Measurements from ENCODE around the gene EXOC6B.

EXOC6B gene

DNA sequence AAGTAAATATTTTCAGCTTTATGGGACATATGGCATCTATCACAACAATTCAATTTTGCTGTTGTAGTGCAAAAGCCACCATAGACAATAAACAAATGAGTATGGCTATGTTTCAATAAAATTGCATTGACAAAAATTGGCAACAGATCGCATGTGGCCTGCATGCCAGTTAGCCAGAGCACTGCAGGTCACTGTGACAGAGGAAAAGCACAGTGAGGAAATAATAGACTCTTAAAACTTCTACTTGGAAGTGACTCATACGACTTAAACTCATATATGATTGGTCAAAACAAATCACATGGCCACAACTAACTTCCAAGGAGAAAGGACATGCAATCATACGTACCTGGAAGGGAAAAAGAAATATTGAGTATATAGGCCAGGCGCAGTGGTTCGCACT, 44.4 kb downstream of the EXOC6B start:
- H3K27me3 Mint-ChIP-seq (ENCODE audit: low read depth): no peaks in the 10 kb centered on the region
- H3K36me3 Mint-ChIP-seq (ENCODE audit: low read depth): peaks cover 39% of the 10 kb centered on the region
- TF ChIP-seq, protein P1, sequence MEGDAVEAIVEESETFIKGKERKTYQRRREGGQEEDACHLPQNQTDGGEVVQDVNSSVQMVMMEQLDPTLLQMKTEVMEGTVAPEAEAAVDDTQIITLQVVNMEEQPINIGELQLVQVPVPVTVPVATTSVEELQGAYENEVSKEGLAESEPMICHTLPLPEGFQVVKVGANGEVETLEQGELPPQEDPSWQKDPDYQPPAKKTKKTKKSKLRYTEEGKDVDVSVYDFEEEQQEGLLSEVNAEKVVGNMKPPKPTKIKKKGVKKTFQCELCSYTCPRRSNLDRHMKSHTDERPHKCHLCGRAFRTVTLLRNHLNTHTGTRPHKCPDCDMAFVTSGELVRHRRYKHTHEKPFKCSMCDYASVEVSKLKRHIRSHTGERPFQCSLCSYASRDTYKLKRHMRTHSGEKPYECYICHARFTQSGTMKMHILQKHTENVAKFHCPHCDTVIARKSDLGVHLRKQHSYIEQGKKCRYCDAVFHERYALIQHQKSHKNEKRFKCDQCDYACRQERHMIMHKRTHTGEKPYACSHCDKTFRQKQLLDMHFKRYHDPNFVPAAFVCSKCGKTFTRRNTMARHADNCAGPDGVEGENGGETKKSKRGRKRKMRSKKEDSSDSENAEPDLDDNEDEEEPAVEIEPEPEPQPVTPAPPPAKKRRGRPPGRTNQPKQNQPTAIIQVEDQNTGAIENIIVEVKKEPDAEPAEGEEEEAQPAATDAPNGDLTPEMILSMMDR (IDR thresholded peaks at IDR 0.05; ENCODE audit: unreplicated experiment in 3 of 3): no peak
- no peaks in the 10 kb centered on the region for H3K4me1 Mint-ChIP-seq
- peaks cover 18% of the 10 kb centered on the region for H3K9me3 Mint-ChIP-seq
- H3K27ac Mint-ChIP-seq: no peak overlapping the region
- no peak overlapping the region for H3K4me3 Mint-ChIP-seq

DNA sequence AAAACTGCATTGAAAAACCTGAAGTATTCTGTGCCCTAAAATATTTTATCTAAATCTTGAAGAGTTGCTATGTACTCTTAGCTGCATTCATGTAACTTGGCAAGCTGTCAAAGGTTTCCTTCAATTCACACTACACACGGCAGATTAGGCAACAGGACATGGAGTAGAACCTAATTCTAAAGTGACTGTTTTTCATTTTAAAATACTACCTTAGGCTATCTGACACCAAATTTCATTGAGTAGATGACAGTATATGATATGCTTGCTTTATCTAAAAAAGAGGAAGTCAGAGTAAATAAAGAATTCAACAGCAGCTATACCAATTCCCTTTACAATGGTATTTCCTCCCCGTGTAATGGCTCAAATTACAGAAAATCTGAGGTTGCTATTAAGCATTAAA, 45.4 kb downstream of the EXOC6B start:
- Mint-ChIP-seq H3K27ac (no peak overlapping the region), H3K4me3 (no peak overlapping the region), H3K27me3 (ENCODE audit: low read depth) (no peaks in the 10 kb centered on the region), H3K36me3 (ENCODE audit: low read depth) (peaks cover 38% of the 10 kb centered on the region), H3K9me3 (peaks cover 18% of the 10 kb centered on the region), H3K4me1 (no peaks in the 10 kb centered on the region)
- TF ChIP-seq, protein P1 (IDR thresholded peaks at IDR 0.05; ENCODE audit: unreplicated experiment in 3 of 3): no peak

DNA sequence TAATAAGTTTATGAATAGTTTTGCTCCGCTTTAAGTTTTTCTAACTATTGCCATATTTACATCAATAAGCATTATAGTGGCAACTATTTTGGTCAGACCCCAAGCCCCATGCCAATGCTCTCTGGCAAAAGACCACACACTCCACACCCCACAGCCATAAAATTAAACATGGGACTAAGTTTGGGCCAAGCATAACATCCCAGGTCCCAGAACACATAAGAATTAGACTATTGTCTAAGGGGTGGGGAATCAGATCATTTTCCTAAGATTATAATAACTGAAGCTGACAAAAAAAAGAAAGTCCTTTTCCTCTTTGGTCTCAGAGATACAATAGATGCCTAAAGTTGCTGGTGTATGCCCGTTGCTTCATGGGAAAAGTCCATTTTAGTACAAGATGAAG, 46.3 kb downstream of the EXOC6B start:
- H3K27me3 Mint-ChIP-seq (ENCODE audit: low read depth): no peaks in the 10 kb centered on the region
- H3K4me1 Mint-ChIP-seq: no peaks in the 10 kb centered on the region
- no peak overlapping the region for H3K27ac Mint-ChIP-seq
- H3K4me3 Mint-ChIP-seq: no peak overlapping the region
- peaks cover 29% of the 10 kb centered on the region for H3K36me3 Mint-ChIP-seq (ENCODE audit: low read depth)
- TF ChIP-seq, protein P1 (IDR thresholded peaks at IDR 0.05; ENCODE audit: unreplicated experiment in 3 of 3): no peak
- peaks cover 14% of the 10 kb centered on the region for H3K9me3 Mint-ChIP-seq

DNA sequence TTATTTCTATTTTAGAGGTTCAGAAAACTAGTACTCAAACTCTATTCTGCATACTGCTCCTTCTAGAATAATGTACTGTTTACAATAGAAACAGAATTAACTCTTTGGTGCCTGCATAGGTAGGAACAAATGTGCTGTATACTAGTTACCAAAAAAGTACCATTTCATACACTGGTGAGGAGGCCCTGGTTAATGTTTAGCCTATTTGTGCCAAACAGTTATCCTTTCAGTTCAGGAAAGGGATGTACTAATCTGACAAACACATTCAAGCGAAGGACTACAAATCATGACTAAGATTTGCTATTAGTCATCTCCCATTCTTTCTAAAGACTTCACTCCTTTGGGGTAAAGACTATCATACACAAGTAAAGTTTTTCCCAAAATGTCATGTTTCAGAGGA, 47.4 kb downstream of the EXOC6B start:
- TF ChIP-seq, protein P1 (IDR thresholded peaks at IDR 0.05; ENCODE audit: unreplicated experiment in 3 of 3): no peak
- H3K27ac Mint-ChIP-seq: no peak overlapping the region
- peaks cover 7% of the 10 kb centered on the region for H3K9me3 Mint-ChIP-seq
- H3K4me3 Mint-ChIP-seq: no peak overlapping the region
- H3K27me3 Mint-ChIP-seq (ENCODE audit: low read depth): no peaks in the 10 kb centered on the region
- H3K36me3 Mint-ChIP-seq (ENCODE audit: low read depth): peaks cover 18% of the 10 kb centered on the region
- H3K4me1 Mint-ChIP-seq: no peaks in the 10 kb centered on the region

DNA sequence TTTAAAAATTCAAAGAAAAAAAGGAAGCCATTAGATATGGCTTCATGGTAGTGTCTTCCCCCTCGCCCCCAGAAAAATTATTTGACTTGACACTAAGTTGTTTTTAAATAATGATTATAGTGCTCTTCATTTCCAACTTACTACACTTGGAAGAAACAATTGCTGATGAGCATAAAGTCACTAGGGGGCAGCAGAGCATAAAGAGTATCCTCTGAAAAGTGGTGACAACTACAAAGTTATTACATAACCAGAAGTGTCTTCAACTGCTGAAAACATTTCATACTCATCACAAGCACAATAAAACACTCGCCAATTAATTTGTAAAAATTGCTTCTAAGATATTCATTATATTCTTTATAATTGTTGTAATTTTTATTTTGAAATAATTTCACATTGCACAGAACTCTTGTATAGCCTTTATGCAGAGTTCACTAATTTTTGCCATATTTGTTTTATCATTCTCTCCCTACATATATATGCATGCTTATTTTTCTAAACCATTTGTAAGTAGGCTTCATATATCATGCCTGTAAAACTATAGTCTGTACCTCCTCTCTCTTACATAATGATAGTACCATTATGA, 54.9 kb downstream of the EXOC6B start:
- Mint-ChIP-seq H3K27ac (no peak overlapping the region), H3K27me3 (ENCODE audit: low read depth) (no peaks in the 10 kb centered on the region), H3K4me1 (no peaks in the 10 kb centered on the region), H3K36me3 (ENCODE audit: low read depth) (peaks cover 7% of the 10 kb centered on the region), H3K9me3 (no peaks in the 10 kb centered on the region), H3K4me3 (no peak overlapping the region)
- TF ChIP-seq, protein P1 (IDR thresholded peaks at IDR 0.05; ENCODE audit: unreplicated experiment in 3 of 3): peak; percentile 87 to 90 (median 88)

DNA sequence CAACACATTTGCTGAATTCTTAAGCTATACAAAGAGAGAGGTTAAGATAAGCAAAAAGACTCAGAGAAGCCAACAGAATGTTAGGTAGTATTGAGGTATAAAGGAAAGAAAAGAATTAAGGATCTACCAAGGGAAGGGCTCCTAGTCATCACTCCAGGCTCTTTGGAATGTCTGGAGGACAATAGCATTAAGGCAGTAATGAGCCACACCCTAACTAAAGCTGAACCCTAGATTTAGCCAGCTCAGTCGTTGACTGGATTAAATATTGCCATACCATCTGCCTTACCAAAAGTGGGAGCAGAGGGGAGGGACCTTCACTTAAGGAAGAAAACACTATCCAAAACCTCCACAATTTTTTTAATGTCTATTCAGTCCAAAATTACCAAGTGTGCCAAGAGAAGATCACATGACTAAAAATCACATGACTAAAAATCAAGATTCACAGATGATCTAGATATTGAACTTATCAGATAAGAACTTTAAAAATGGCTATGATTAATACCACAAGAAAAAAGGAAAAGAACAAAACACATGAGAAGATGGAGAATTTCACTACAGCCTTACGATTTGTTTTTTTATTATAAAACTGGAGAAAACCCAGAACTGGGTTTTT, 59.7 kb downstream of the EXOC6B start:
- no peaks in the 10 kb centered on the region for H3K4me1 Mint-ChIP-seq

More for the DNA sequence above, 59.7 kb downstream of the EXOC6B start:
- Mint-ChIP-seq H3K36me3 (ENCODE audit: low read depth) (peaks cover 42% of the 10 kb centered on the region), H3K27ac (no peak overlapping the region), H3K27me3 (ENCODE audit: low read depth) (no peaks in the 10 kb centered on the region), H3K9me3 (peaks cover 27% of the 10 kb centered on the region), H3K4me3 (no peak overlapping the region)
- TF ChIP-seq, protein P1 (IDR thresholded peaks at IDR 0.05; ENCODE audit: unreplicated experiment in 3 of 3): no peak
